IMR-90 (cell line): ENCODE results near the gene IL16. TPM values are rescaled to one million over a fixed set of nuclear protein-coding genes. Genes with fewer than 3 reads are reported as not detected.

Experiments
- ATAC-seq: fragments of 200-7000 bp; cut with Tn5 transposase; 2 replicates; pipeline ENCODE4 v1.9.1; 2020; ENCODE audit warnings: low read depth, mild to moderate bottlenecking, moderate library complexity
- BruUV-seq: library from RNA; stranded (reverse); fragments of 400-500 nt; replicated peaks from 2 replicates; lab custom pipeline; 2021; lab: Mats Ljungman, UMichigan
- CTCF ChIA-PET: fragments of 300-600 bp; formaldehyde crosslinking; extraction: SDS; loops from one replicate; lab custom pipeline; 2021; ENCODE audit warnings: antibody characterized with exemption; lab: Yijun Ruan, JAX
- POLR2A ChIA-PET: fragments of 300-600 bp; sonication (Branson Sonifier 250); formaldehyde crosslinking; loops from one replicate; lab custom pipeline; 2022; ENCODE audit warnings: antibody characterized with exemption; ENCODE audit not compliant: unreplicated experiment; lab: Charles Lee
- DNase-seq: peaks from one replicate; pipeline ENCODE4 v3.0.0; 2013
- H2AFZ ChIP-seq: replicated peaks from 2 replicates; pipeline ENCODE3; 2013; ENCODE audit warnings: low read length, mild to moderate bottlenecking; ENCODE audit not compliant: poor library complexity
- H2AK5ac ChIP-seq: 2 replicates; pipeline ENCODE4 v1.6.1; 2013; ENCODE audit warnings: low read depth, low read length, inconsistent platforms
- H2AK9ac ChIP-seq: replicated peaks from 2 replicates; pipeline ENCODE3; 2013; ENCODE audit warnings: mild to moderate bottlenecking, low read depth, low read length, moderate library complexity; ENCODE audit not compliant: poor library complexity
- H2BK120ac ChIP-seq: 2 replicates; pipeline ENCODE4 v1.6.1; 2013; ENCODE audit warnings: low read depth, low read length, inconsistent platforms
- H2BK15ac ChIP-seq: 3 replicates; pipeline ENCODE4 v1.6.1; 2013; ENCODE audit warnings: low read depth, low read length, inconsistent platforms
- H2BK20ac ChIP-seq: 2 replicates; pipeline ENCODE4 v1.6.1; 2013; ENCODE audit warnings: low read depth, mild to moderate bottlenecking, inconsistent platforms, low read length, moderate library complexity
- H2BK5ac ChIP-seq: 2 replicates; pipeline ENCODE4 v1.6.1; 2013; ENCODE audit warnings: mild to moderate bottlenecking, low read depth, low read length, inconsistent platforms; ENCODE audit not compliant: poor library complexity, severe bottlenecking
- H3K14ac ChIP-seq: replicated peaks from 2 replicates; pipeline ENCODE4 v1.6.1; 2013; ENCODE audit warnings: low read depth, low read length, inconsistent platforms
- H3K18ac ChIP-seq: 2 replicates; pipeline ENCODE4 v1.6.1; 2013; ENCODE audit warnings: low read depth, low read length, control low read depth
- H3K23ac ChIP-seq: 2 replicates; pipeline ENCODE4 v1.6.1; 2013; ENCODE audit warnings: low read depth, low read length, inconsistent platforms
- H3K27ac ChIP-seq: 2 replicates; pipeline ENCODE4 v1.5.1; 2013; ENCODE audit warnings: mild to moderate bottlenecking, control low read depth, low read length; ENCODE audit not compliant: insufficient read depth
- H3K27me3 ChIP-seq: 2 replicates; pipeline ENCODE4 v1.6.1; 2013; ENCODE audit warnings: low read length; ENCODE audit not compliant: control insufficient read depth, insufficient read depth
- H3K36me3 ChIP-seq: 2 replicates; pipeline ENCODE4 v1.6.1; 2013; ENCODE audit warnings: low read length, mixed read lengths; ENCODE audit not compliant: control insufficient read depth, insufficient read depth
- H3K4ac ChIP-seq: 2 replicates; pipeline ENCODE4 v1.6.1; 2013; ENCODE audit warnings: low read depth, low read length, inconsistent platforms
- H3K4me1 ChIP-seq: 2 replicates; pipeline ENCODE4 v1.6.1; 2013; ENCODE audit warnings: low read length, mixed read lengths; ENCODE audit not compliant: control insufficient read depth, insufficient read depth
- H3K4me2 ChIP-seq: 2 replicates; pipeline ENCODE4 v1.6.1; 2013; ENCODE audit warnings: low read depth, mild to moderate bottlenecking, control low read depth, low read length, moderate library complexity
- H3K4me3 ChIP-seq: 2 replicates; pipeline ENCODE4 v1.5.1; 2013; ENCODE audit warnings: low read depth, mild to moderate bottlenecking, control low read depth, low read length, moderate library complexity; ENCODE audit not compliant: insufficient read depth
- H3K56ac ChIP-seq: 2 replicates; pipeline ENCODE4 v1.6.1; 2013; ENCODE audit warnings: low read length, inconsistent platforms; ENCODE audit not compliant: insufficient read depth; ENCODE audit errors: extremely low read depth
- H3K79me1 ChIP-seq, 2 experiments: 2 replicates each; pipeline ENCODE4 v1.6.1; 2013; ENCODE audit warnings: low read length in 2 of 2, inconsistent platforms in 1 of 2, low read depth in 1 of 2
- H3K9ac ChIP-seq: 2 replicates; pipeline ENCODE4 v1.6.1; 2013; ENCODE audit warnings: low read depth, low read length, control low read depth
- H3K9me1 ChIP-seq: 2 replicates; pipeline ENCODE4 v1.6.1; 2013; ENCODE audit warnings: low read length, inconsistent platforms; ENCODE audit not compliant: insufficient read depth
- H3K9me3 ChIP-seq: 2 replicates; pipeline ENCODE4 v1.6.1; 2013; ENCODE audit warnings: low read length; ENCODE audit not compliant: control insufficient read depth, insufficient read depth
- H4K20me1 ChIP-seq: 2 replicates; pipeline ENCODE4 v1.6.1; 2013; ENCODE audit warnings: low read length, inconsistent platforms; ENCODE audit not compliant: insufficient read depth
- H4K5ac ChIP-seq: 2 replicates; pipeline ENCODE4 v1.6.1; 2013; ENCODE audit warnings: mild to moderate bottlenecking, low read depth, low read length, control low read depth
- H4K8ac ChIP-seq, 2 experiments: 2 replicates each; pipeline ENCODE4 v1.6.1; 2013; ENCODE audit warnings: low read depth in 2 of 2, low read length in 2 of 2, control low read depth in 1 of 2, inconsistent platforms in 1 of 2
- H4K91ac ChIP-seq: 2 replicates; pipeline ENCODE4 v1.6.1; 2013; ENCODE audit warnings: low read depth, low read length, inconsistent platforms; ENCODE audit not compliant: insufficient read depth
- CEBPB ChIP-seq: IDR thresholded peaks from 2 replicates; pipeline ENCODE4 v1.6.1; 2012; ENCODE audit warnings: low read depth, low read length, improper control_type of control experiment
- CHD1 ChIP-seq: IDR thresholded peaks from 2 replicates; pipeline ENCODE4 v1.6.1; 2012; ENCODE audit warnings: low read depth, low read length, improper control_type of control experiment
- CTCF ChIP-seq: conservative IDR thresholded peaks from 2 replicates; pipeline ENCODE4 v1.5.1; 2012; ENCODE audit warnings: mild to moderate bottlenecking, low read depth, low read length, improper control_type of control experiment
- ELK1 ChIP-seq: fragments of 150-350 bp; IDR thresholded peaks from 2 replicates; pipeline ENCODE4 v1.6.1; 2016; ENCODE audit warnings: low read depth, mild to moderate bottlenecking, low read length, moderate library complexity, borderline replicate concordance
- FOS ChIP-seq: fragments of 150-350 bp; IDR thresholded peaks from 2 replicates; pipeline ENCODE4 v1.6.1; 2016; ENCODE audit warnings: low read depth, low read length
- NFE2L2 ChIP-seq: fragments of 150-350 bp; IDR thresholded peaks from 2 replicates; pipeline ENCODE4 v1.6.1; 2016; ENCODE audit warnings: low read depth, mild to moderate bottlenecking, low read length
- POLR2A ChIP-seq: IDR thresholded peaks from 2 replicates; pipeline ENCODE4 v1.6.1; 2012; ENCODE audit warnings: mild to moderate bottlenecking, low read depth, low read length
- RCOR1 ChIP-seq: IDR thresholded peaks from 2 replicates; pipeline ENCODE4 v1.6.1; 2012; ENCODE audit warnings: mild to moderate bottlenecking, low read length, improper control_type of control experiment; ENCODE audit not compliant: insufficient replicate concordance
- USF2 ChIP-seq: fragments of 150-350 bp; IDR thresholded peaks from 2 replicates; pipeline ENCODE4 v1.6.1; 2017; ENCODE audit warnings: mild to moderate bottlenecking, antibody characterized with exemption, low read length, low read depth
- WGBS, 2 experiments: methylation state at CpG; one replicate each; pipeline versions ENCODE4 v1.1.5 to v1.1.7; 2013; ENCODE audit warnings: missing lambda C conversion rate in 2 of 2; ENCODE audit not compliant: insufficient read length in 1 of 2; ENCODE audit errors: extremely low coverage in 2 of 2; 5-methylcytosine and 5-hydroxymethylcytosine counted together
- dilution Hi-C: fragments of 300-500 bp; cut with HindIII; formaldehyde crosslinking; loops from one replicate; pipeline ENCODE4 v1.14.3; 2018; ENCODE audit warnings: low sequenced_read_pairs; ENCODE audit not compliant: unreplicated experiment
- in situ Hi-C: fragments of 300-500 bp; cut with MboI; formaldehyde crosslinking; loops from 3 replicates; pipeline ENCODE4 v1.14.3; 2019; ENCODE audit warnings: low sequenced_read_pairs, inconsistent platforms, mixed read lengths
- intact Hi-C: fragments of 100-400 bp; cut with micrococcal nuclease; formaldehyde crosslinking; loops from 2 replicates; pipeline ENCODE4 v1.10.0; 2022
- polyA plus RNA-seq, 3 experiments: library from polyadenylated mRNA; depleted of rRNA; stranded (reverse); fragments of >200 nt; gene quantifications; 2 replicates each; pipeline ENCODE4 v1.2.3, GENCODE V29; 2012; ENCODE audit warnings: low replicate concordance in 1 of 3
- total RNA-seq: library from RNA; depleted of rRNA; stranded (reverse); fragments of >200 nt; gene quantifications from 2 replicates; pipeline ENCODE4 v1.2.3, GENCODE V29; 2012

IL16 gene
- total and polyA plus RNA-seq, 2 of the 4 experiments (the other 2 are of a cell fraction) = 0.18 to 0.27 TPM

- H3K9me3 ChIP-seq = no peaks in the 10 kb centered on the region
- DNase-seq (no peak), ATAC-seq (no peak)
- peak overlapping the region; percentile 4; the same call in 1 of the 2 replicates for H2BK120ac ChIP-seq
- H2AFZ ChIP-seq = no peak overlapping the region
- no peak overlapping the region for H2BK5ac ChIP-seq
- H4K5ac ChIP-seq = peak overlapping the region; percentile 31; the same call in 1 of the 2 replicates
- no peaks in the 10 kb centered on the region for H3K27me3 ChIP-seq
- no peaks in the 10 kb centered on the region for H4K20me1 ChIP-seq
- POLR2A ChIA-PET = no interaction called here
- 0 out of 2 replicates have a peak overlapping the region, but pooled peaks have one; percentile 27 for H3K4ac ChIP-seq
- H3K4me2 ChIP-seq = no peak overlapping the region
- peaks cover 7% of the 10 kb centered on the region for H3K4me1 ChIP-seq
- H4K8ac ChIP-seq = no peak overlapping the region
- H2BK15ac ChIP-seq = peak overlapping the region; percentile 61; the same call in 1 of the 3 replicates
- H2AK9ac ChIP-seq = no peak overlapping the region
- no peaks in the 10 kb centered on the region for H3K79me1 ChIP-seq
- TF ChIP-seq CTCF = no peak
- TF ChIP-seq USF2 = no peak
- no peak for TF ChIP-seq CEBPB
- no peak for TF ChIP-seq CHD1
- TF ChIP-seq RCOR1 = no peak
- no peak for TF ChIP-seq POLR2A
- TF ChIP-seq NFE2L2 = no peak
- no peak for TF ChIP-seq ELK1
- no peak for TF ChIP-seq FOS
- H3K27ac ChIP-seq = no peak overlapping the region
- H3K56ac ChIP-seq = no peak overlapping the region
- CTCF ChIA-PET = interaction anchor here (2.0 kb wide), 1 partner anchor 10 kb away, joined by 6 read pairs; no protein-coding TSS in a partner anchor
- H2AK5ac ChIP-seq = peak overlapping the region; percentile 7; the same call in 1 of the 2 replicates
- H3K9me1 ChIP-seq = 0 out of 2 replicates have a peak, but pooled peaks cover 4% of the 10 kb centered on the region
- H4K91ac ChIP-seq = peak overlapping the region; percentile 17; the same call in 1 of the 2 replicates
- BruUV-seq = no TSS peak
- dilution Hi-C loops = no loop called here
- H3K36me3 ChIP-seq = no peaks in the 10 kb centered on the region
- H3K4me3 ChIP-seq = no peak overlapping the region
- peak overlapping the region; percentile 50 for H3K18ac ChIP-seq
- in situ Hi-C loops = no loop called here
- 20% methylated on average over 1 of the region's 2 CpGs; no CpG with 5 or more reads in 1 of the 2 experiments for WGBS, 2 experiments
- H3K9ac ChIP-seq = no peak overlapping the region
- H2BK20ac ChIP-seq = peak overlapping the region; percentile 62; the same call in 1 of the 2 replicates
- intact Hi-C loops = no loop called here
- H3K14ac ChIP-seq = no peak overlapping the region
- no peak overlapping the region for H3K23ac ChIP-seq
These were observed 22.4 kb upstream of the IL16 start for GRCh38 chr15:81174125-81174791.
